Measurements from ENCODE around the gene GRK3.

The GRK3 gene

DNA sequence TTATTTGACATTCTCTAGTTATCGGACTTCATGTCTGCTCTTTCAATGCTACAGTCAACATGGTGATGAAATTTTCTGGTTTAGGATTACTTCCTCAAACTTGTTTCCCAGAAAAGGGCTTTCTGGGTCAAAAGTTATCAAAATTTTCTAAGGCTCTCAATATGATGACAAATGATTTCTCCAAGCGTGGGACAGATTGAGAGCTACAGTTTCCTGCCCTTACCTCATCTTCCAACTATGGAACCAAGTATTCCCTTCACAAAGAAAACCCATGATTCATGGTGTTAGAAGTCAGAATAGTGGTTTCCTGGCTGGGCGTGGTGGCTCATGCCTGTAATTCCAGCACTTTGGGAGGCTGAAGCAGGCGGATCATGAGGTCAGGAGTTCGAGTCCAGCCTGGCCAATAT is 195.4 kb downstream of the GRK3 start:
- ChIA-PET POLR2A (no interaction called here), CTCF (interaction anchor here (0.5 kb wide), 1 partner anchor 51 kb away, joined by 3 read pairs; no protein-coding TSS in a partner anchor)
- TF ChIP-seq BHLHE40 (IDR thresholded peaks at IDR 0.05; ENCODE audit: borderline replicate concordance) (no peak), L3MBTL2 (conservative IDR thresholded peaks at IDR 0.05) (no peak), TARDBP (IDR thresholded peaks at IDR 0.05) (no peak), ELF4 (IDR thresholded peaks at IDR 0.05) (no peak), FOXA1 (IDR thresholded peaks at IDR 0.05) (no peak), FOXM1 (IDR thresholded peaks at IDR 0.05; ENCODE audit: borderline replicate concordance) (no peak), NFRKB (IDR thresholded peaks at IDR 0.05) (no peak)
- no peak for DNase-seq (ENCODE audit: extremely low spot score)

DNA sequence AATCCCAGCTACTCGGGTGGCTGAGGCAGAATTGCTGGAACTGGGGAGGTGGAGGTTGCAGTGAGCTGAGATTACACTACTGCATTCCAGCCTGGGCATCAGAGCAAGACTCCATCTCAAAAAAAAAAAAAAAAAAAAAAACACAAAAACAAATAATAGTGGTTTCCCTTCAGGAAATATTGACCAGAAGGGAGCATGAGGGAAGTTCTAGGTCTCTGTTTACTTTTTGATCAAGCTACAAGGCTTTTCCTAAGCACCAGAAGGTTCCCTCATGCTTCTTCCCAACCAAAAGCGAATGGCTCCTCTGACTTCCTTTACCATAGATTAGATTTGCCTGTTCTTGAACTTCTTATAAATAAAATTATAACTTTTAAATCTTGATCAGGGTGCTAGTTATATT is 195.8 kb downstream of the GRK3 start:
- CTCF ChIA-PET = no interaction called here
- POLR2A ChIA-PET = no interaction called here
- TF ChIP-seq BHLHE40 (IDR thresholded peaks at IDR 0.05; ENCODE audit: borderline replicate concordance) = no peak
- TF ChIP-seq SP1 (IDR thresholded peaks at IDR 0.05) = no peak
- TF ChIP-seq L3MBTL2 (conservative IDR thresholded peaks at IDR 0.05) = no peak
- no peak for TF ChIP-seq ZNF384 (IDR thresholded peaks at IDR 0.05)
- no peak for TF ChIP-seq SUZ12 (IDR thresholded peaks at IDR 0.05)
- TF ChIP-seq, protein P1, sequence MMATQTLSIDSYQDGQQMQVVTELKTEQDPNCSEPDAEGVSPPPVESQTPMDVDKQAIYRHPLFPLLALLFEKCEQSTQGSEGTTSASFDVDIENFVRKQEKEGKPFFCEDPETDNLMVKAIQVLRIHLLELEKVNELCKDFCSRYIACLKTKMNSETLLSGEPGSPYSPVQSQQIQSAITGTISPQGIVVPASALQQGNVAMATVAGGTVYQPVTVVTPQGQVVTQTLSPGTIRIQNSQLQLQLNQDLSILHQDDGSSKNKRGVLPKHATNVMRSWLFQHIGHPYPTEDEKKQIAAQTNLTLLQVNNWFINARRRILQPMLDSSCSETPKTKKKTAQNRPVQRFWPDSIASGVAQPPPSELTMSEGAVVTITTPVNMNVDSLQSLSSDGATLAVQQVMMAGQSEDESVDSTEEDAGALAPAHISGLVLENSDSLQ (IDR thresholded peaks at IDR 0.05) = no peak
- no peak for TF ChIP-seq FOXM1 (IDR thresholded peaks at IDR 0.05; ENCODE audit: borderline replicate concordance)
- TF ChIP-seq CTBP1 (IDR thresholded peaks at IDR 0.05; ENCODE audit: borderline replicate concordance) = no peak
- no peak for TF ChIP-seq ELF4 (IDR thresholded peaks at IDR 0.05)
- TF ChIP-seq FOXK2 (IDR thresholded peaks at IDR 0.05) = no peak
- DNase-seq (ENCODE audit: extremely low spot score) = no peak

DNA sequence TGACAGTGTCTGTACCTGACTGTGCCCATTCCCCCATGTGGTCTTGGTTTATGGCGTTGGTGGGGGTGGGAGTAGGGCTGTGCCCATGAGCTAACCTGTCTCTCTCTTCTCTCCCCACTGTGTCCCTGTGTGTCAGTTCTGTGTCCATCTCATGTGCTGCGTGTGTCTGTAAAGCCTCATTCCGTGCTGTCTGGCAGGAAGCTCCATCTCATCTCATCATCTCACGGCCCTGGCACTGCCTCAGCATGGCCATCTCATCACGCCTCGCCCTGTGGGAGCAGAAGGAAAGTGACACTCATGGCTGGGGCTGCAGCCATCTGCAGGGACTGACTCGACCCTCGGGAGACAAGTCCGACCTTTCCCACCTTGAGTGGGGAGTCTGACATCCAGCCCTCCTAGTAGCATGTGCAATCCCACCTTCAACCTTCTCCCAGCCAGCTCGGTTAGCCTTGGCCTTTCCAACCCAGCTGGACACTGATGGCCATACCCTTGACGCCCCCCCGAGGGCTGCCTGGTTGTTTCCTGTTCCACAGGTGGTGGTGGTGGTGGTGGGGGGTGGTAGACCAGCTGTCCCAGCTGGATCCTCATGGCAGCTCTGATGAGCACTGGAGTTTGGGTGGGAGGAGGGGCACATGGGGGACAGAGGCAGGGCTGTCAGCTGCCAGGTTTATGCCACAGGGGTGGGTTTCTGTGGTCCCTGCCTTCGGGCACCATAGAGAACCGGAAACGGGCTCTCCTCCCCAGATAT is 196.5 kb downstream of the GRK3 start:
- DNase-seq (ENCODE audit: extremely low spot score) = no peak
- CTCF ChIA-PET = no interaction called here
- POLR2A ChIA-PET = no interaction called here
- TF ChIP-seq BHLHE40 (IDR thresholded peaks at IDR 0.05; ENCODE audit: borderline replicate concordance) = no peak

DNA sequence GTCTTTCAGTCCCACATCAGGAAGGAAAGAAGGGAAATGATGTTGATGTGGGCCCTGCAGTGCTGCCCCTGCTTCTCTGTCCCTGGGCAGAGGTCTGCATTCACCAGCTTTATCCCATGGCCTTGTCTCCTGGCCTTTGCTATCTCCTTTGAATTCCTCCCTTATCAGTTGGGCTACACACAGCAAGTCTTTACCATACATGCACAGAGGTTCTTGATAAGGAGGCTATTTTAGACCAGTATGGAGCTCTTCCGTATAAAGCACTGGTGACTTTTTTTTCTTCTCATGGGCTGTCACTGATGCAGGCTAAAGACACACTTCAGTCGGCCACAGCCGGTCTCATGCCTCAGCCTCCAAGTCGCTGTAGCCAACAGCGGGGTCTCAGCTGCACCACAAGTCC is 197.7 kb downstream of the GRK3 start:
- CTCF ChIA-PET = no interaction called here
- TF ChIP-seq SP1 (IDR thresholded peaks at IDR 0.05) (no peak), FOXA1 (IDR thresholded peaks at IDR 0.05) (no peak), ELF4 (IDR thresholded peaks at IDR 0.05) (no peak), BHLHE40 (IDR thresholded peaks at IDR 0.05; ENCODE audit: borderline replicate concordance) (no peak), SUZ12 (IDR thresholded peaks at IDR 0.05) (no peak), HDGF (IDR thresholded peaks at IDR 0.05; ENCODE audit: borderline replicate concordance) (no peak), NFRKB (IDR thresholded peaks at IDR 0.05) (no peak), LEF1 (IDR thresholded peaks at IDR 0.05; ENCODE audit: borderline replicate concordance) (no peak), FOXM1 (IDR thresholded peaks at IDR 0.05; ENCODE audit: borderline replicate concordance) (no peak), TARDBP (IDR thresholded peaks at IDR 0.05) (no peak), ARNT (IDR thresholded peaks at IDR 0.05) (no peak), L3MBTL2 (conservative IDR thresholded peaks at IDR 0.05) (no peak), FOXK2 (IDR thresholded peaks at IDR 0.05) (no peak), CTBP1 (IDR thresholded peaks at IDR 0.05; ENCODE audit: borderline replicate concordance) (no peak), ZNF384 (IDR thresholded peaks at IDR 0.05) (no peak)
- TF ChIP-seq, protein P1 (IDR thresholded peaks at IDR 0.05) = no peak
- POLR2A ChIA-PET = no interaction called here
- no peak for DNase-seq (ENCODE audit: extremely low spot score)

DNA sequence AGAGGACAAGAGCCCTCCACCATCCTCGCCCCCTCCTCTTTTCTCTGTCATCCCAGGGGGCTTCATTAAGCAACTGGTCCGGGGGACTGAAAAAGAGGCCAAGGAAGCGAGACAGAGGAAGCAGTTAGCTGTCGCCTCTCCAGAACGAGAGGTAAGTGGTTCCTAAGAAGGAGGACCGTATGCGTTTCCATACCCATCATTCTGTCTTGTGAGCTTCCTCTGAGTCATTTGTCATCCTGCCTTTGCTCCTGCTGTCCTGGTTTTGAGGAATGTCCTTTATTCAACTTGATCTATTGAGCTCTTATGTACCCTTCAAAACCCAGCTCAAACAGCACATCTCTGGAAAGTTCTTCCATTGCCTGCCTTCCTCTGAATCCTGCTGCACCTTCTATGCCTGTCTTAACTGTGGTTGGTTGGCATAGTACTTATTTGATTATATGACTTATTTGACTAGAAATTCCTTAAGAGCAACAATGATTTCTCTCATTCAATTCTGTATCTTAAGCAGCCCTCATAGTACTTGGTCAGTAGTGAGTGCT is 198.8 kb downstream of the GRK3 start:
- TF ChIP-seq BHLHE40 (IDR thresholded peaks at IDR 0.05; ENCODE audit: borderline replicate concordance) = no peak
- TF ChIP-seq, protein P1 (IDR thresholded peaks at IDR 0.05) = no peak
- no peak for TF ChIP-seq L3MBTL2 (conservative IDR thresholded peaks at IDR 0.05)
- TF ChIP-seq SUZ12 (IDR thresholded peaks at IDR 0.05) = no peak
- no peak for TF ChIP-seq NFRKB (IDR thresholded peaks at IDR 0.05)
- no peak for TF ChIP-seq LEF1 (IDR thresholded peaks at IDR 0.05; ENCODE audit: borderline replicate concordance)
- TF ChIP-seq ZNF384 (IDR thresholded peaks at IDR 0.05) = no peak
- ChIA-PET POLR2A (no interaction called here), CTCF (interaction anchor here (0.5 to 1.6 kb wide), 4 partner anchors 10 to 531 kb away, joined by 3 to 8 read pairs (median 4); no protein-coding TSS in a partner anchor)
- no peak for DNase-seq (ENCODE audit: extremely low spot score)

DNA sequence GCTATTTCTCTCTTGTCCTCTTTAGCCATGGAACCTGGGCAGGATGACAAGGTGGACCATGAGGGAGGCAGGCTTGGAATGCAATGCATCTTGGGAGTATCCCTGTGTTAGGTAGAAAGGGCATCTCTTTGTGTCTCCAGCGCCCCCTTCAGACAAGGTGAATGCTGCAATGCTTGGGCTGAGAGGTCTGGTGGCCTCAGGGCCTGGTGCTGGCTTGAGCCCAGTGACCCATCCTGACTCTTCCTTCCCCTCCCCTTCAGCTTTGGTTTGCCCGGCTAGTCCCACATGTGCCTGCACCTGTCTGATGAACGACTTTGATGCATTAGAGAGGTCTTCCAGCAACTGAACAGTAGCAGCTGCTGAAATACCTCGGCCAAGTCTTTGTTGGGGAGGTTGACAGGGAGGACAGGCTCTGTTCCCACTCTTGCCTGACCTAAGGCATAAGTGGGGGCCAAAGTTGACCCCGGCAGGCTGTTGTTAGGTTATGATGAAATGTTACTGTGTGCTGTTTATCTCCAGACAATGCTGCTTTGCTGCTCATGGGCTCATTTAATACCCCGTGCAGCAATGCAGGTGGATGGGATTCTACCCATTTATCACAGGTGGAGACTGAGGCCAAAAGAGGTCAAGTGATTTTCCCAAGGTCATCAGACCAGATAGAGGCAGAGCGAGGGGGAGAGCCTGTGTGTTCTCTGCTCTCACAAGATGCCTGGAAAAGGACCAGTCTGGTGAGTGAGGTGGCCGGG is 200.0 kb downstream of the GRK3 start:
- TF ChIP-seq CTBP1 (IDR thresholded peaks at IDR 0.05; ENCODE audit: borderline replicate concordance) = no peak
- no peak for TF ChIP-seq LEF1 (IDR thresholded peaks at IDR 0.05; ENCODE audit: borderline replicate concordance)
- TF ChIP-seq FOXM1 (IDR thresholded peaks at IDR 0.05; ENCODE audit: borderline replicate concordance) = no peak
- no peak for TF ChIP-seq TARDBP (IDR thresholded peaks at IDR 0.05)
- no peak for TF ChIP-seq FOXA1 (IDR thresholded peaks at IDR 0.05)
- TF ChIP-seq SP1 (IDR thresholded peaks at IDR 0.05) = no peak
- no peak for TF ChIP-seq NFRKB (IDR thresholded peaks at IDR 0.05)
- TF ChIP-seq, protein P1 (IDR thresholded peaks at IDR 0.05) = no peak
- TF ChIP-seq ZNF384 (IDR thresholded peaks at IDR 0.05) = no peak
- no peak for TF ChIP-seq FOXK2 (IDR thresholded peaks at IDR 0.05)
- no peak for TF ChIP-seq HDGF (IDR thresholded peaks at IDR 0.05; ENCODE audit: borderline replicate concordance)
- no peak for TF ChIP-seq BHLHE40 (IDR thresholded peaks at IDR 0.05; ENCODE audit: borderline replicate concordance)
- no peak for TF ChIP-seq SUZ12 (IDR thresholded peaks at IDR 0.05)
- no peak for TF ChIP-seq ARNT (IDR thresholded peaks at IDR 0.05)
- no peak for TF ChIP-seq L3MBTL2 (conservative IDR thresholded peaks at IDR 0.05)
- TF ChIP-seq ELF4 (IDR thresholded peaks at IDR 0.05) = no peak
- DNase-seq (ENCODE audit: extremely low spot score) = no peak
- ChIA-PET POLR2A (no interaction called here), CTCF (interaction anchor here (0.7 to 1.6 kb wide), 2 partner anchors 9 to 93 kb away, joined by 3 to 8 read pairs; no protein-coding TSS in a partner anchor)
